H9 (cell line): ENCODE measurements around the gene MREG. TPM values are rescaled to one million over a fixed set of nuclear protein-coding genes. Genes with fewer than 3 reads are reported as not detected.

Experiments used
- DNase-seq: peaks from one replicate; pipeline ENCODE4 v3.0.0-alpha.2; 2017
- H2AFZ ChIP-seq: one replicate; pipeline ENCODE4 v1.6.1; 2013; ENCODE audit warnings: mild to moderate bottlenecking, low read length, control low read depth, moderate library complexity
- H2AK5ac ChIP-seq: 2 replicates; pipeline ENCODE4 v1.6.1; 2013; ENCODE audit warnings: low read length, control low read depth, mixed read lengths; ENCODE audit not compliant: insufficient read length
- H2BK120ac ChIP-seq: one replicate; pipeline ENCODE4 v1.6.1; 2013; ENCODE audit warnings: low read depth, mild to moderate bottlenecking, low read length, control low read depth, inconsistent platforms; ENCODE audit not compliant: poor library complexity, severe bottlenecking
- H2BK12ac ChIP-seq: 2 replicates; pipeline ENCODE4 v1.6.1; 2013; ENCODE audit warnings: low read length, control low read depth, mixed read lengths, low read depth; ENCODE audit not compliant: insufficient read length
- H2BK15ac ChIP-seq: 2 replicates; pipeline ENCODE4 v1.6.1; 2013; ENCODE audit warnings: low read depth, low read length, control low read depth
- H2BK20ac ChIP-seq: one replicate; pipeline ENCODE4 v1.6.1; 2013; ENCODE audit warnings: low read depth, mild to moderate bottlenecking, low read length, control low read depth, inconsistent platforms; ENCODE audit not compliant: poor library complexity, severe bottlenecking
- H2BK5ac ChIP-seq: 2 replicates; pipeline ENCODE4 v1.6.1; 2013; ENCODE audit warnings: low read length, control low read depth, mixed read lengths; ENCODE audit not compliant: insufficient read length
- H3K14ac ChIP-seq: 2 replicates; pipeline ENCODE4 v1.6.1; 2013; ENCODE audit warnings: low read length, control low read depth; ENCODE audit not compliant: insufficient read depth
- H3K18ac ChIP-seq: 2 replicates; pipeline ENCODE4 v1.6.1; 2013; ENCODE audit warnings: low read depth, mild to moderate bottlenecking, mixed read lengths, low read length, control low read depth; ENCODE audit not compliant: insufficient read length
- H3K23ac ChIP-seq: 2 replicates; pipeline ENCODE4 v1.6.1; 2013; ENCODE audit warnings: low read length, control low read depth, mixed read lengths, low read depth; ENCODE audit not compliant: insufficient read length
- H3K23me2 ChIP-seq: 2 replicates; pipeline ENCODE4 v1.6.1; 2013; ENCODE audit warnings: low read depth, mild to moderate bottlenecking, mixed read lengths, low read length, control low read depth; ENCODE audit not compliant: insufficient read length, poor library complexity, severe bottlenecking
- H3K27ac ChIP-seq: 2 replicates; pipeline ENCODE4 v1.5.1; 2013; ENCODE audit warnings: low read length, control low read depth, mixed read lengths, low read depth; ENCODE audit not compliant: insufficient read length
- H3K27me3 ChIP-seq: 2 replicates; pipeline ENCODE4 v1.6.1; 2013; ENCODE audit warnings: low read length, control low read depth, inconsistent platforms; ENCODE audit not compliant: insufficient read depth
- H3K4ac ChIP-seq: 2 replicates; pipeline ENCODE4 v1.6.1; 2013; ENCODE audit warnings: low read depth, mild to moderate bottlenecking, control low read depth, inconsistent platforms, low read length, moderate library complexity
- H3K4me1 ChIP-seq: 2 replicates; pipeline ENCODE4 v1.6.1; 2013; ENCODE audit warnings: low read length, control low read depth, inconsistent platforms; ENCODE audit not compliant: insufficient read depth
- H3K4me2 ChIP-seq: 2 replicates; pipeline ENCODE4 v1.6.1; 2013; ENCODE audit warnings: low read length, control low read depth, mixed read lengths; ENCODE audit not compliant: insufficient read length, insufficient read depth
- H3K56ac ChIP-seq: 2 replicates; pipeline ENCODE4 v1.6.1; 2013; ENCODE audit warnings: low read depth, mild to moderate bottlenecking, mixed read lengths, low read length, control low read depth; ENCODE audit not compliant: insufficient read length
- H3K79me1 ChIP-seq: 2 replicates; pipeline ENCODE4 v1.6.1; 2013; ENCODE audit warnings: low read depth, mild to moderate bottlenecking, moderate library complexity, low read length, control low read depth, inconsistent platforms; ENCODE audit not compliant: insufficient read depth, poor library complexity, severe bottlenecking
- H3K79me2 ChIP-seq: 2 replicates; pipeline ENCODE4 v1.6.1; 2013; ENCODE audit warnings: low read length, control low read depth, inconsistent platforms; ENCODE audit not compliant: insufficient read depth
- H3K9ac ChIP-seq: 2 replicates; pipeline ENCODE4 v1.6.1; 2013; ENCODE audit warnings: low read length, control low read depth, mixed read lengths; ENCODE audit not compliant: insufficient read length; ENCODE audit errors: extremely low read depth
- H3K9me3 ChIP-seq: one replicate; pipeline ENCODE4 v1.6.1; 2013; ENCODE audit warnings: low read depth, low read length, inconsistent platforms; ENCODE audit not compliant: control insufficient read depth
- H3T11ph ChIP-seq: one replicate; pipeline ENCODE4 v1.6.1; 2013; ENCODE audit warnings: mild to moderate bottlenecking, low read length, control low read depth, inconsistent platforms
- H4K20me1 ChIP-seq: one replicate; pipeline ENCODE4 v1.6.1; 2013; ENCODE audit not compliant: control insufficient read depth, insufficient read length, insufficient read depth
- H4K5ac ChIP-seq: 2 replicates; pipeline ENCODE4 v1.6.1; 2013; ENCODE audit warnings: low read depth, mild to moderate bottlenecking, mixed read lengths, low read length, control low read depth; ENCODE audit not compliant: insufficient read length
- H4K8ac ChIP-seq: replicated peaks from 2 replicates; pipeline ENCODE4 v1.6.1; 2013; ENCODE audit warnings: low read length, control low read depth, mixed read lengths, low read depth; ENCODE audit not compliant: insufficient read length
- H4K91ac ChIP-seq: 2 replicates; pipeline ENCODE4 v1.6.1; 2013; ENCODE audit warnings: low read depth, mild to moderate bottlenecking, moderate library complexity, mixed read lengths, low read length, control low read depth; ENCODE audit not compliant: insufficient read length
- H3K27ac Mint-ChIP-seq, 3 experiments: 2 replicates in 2 of 3; 3 replicates in 1 of 3; pipeline ENCODE4 v1.8.0; 2020 to 2021; ENCODE audit warnings: mixed read lengths in 3 of 3, mild to moderate bottlenecking in 1 of 3, moderate library complexity in 1 of 3
- H3K27me3 Mint-ChIP-seq: 2 replicates; pipeline ENCODE4 v1.8.0; 2021; ENCODE audit warnings: low read depth, mild to moderate bottlenecking, moderate library complexity, mixed read lengths
- H3K36me3 Mint-ChIP-seq, 3 experiments: 2 replicates in 2 of 3; 3 replicates in 1 of 3; pipeline ENCODE4 v1.8.0; 2020 to 2021; ENCODE audit warnings: low read depth in 3 of 3, mixed read lengths in 3 of 3; ENCODE audit not compliant: insufficient read depth in 1 of 3
- H3K4me1 Mint-ChIP-seq, 2 experiments: 2 replicates each; pipeline ENCODE4 v1.8.0; 2020; ENCODE audit warnings: mixed read lengths in 2 of 2
- H3K4me3 Mint-ChIP-seq, 2 experiments: 2 replicates in 1 of 2; 3 replicates in 1 of 2; pipeline ENCODE4 v1.8.0; 2020 to 2021; ENCODE audit warnings: mild to moderate bottlenecking in 2 of 2, mixed read lengths in 2 of 2, moderate library complexity in 1 of 2
- H3K9me3 Mint-ChIP-seq, 2 experiments: 2 replicates in 1 of 2; 3 replicates in 1 of 2; pipeline ENCODE4 v1.8.0; 2020; ENCODE audit warnings: mild to moderate bottlenecking in 2 of 2, mixed read lengths in 2 of 2, moderate library complexity in 1 of 2
- CTCF ChIP-seq: fragments of 200-600 bp; sonication (generic); conservative IDR thresholded peaks from 3 replicates; pipeline ENCODE4 v1.8.0; 2021; ENCODE audit warnings: antibody characterized with exemption, mild to moderate bottlenecking
- WGBS: extraction: QIAGEN DNeasy Blood & Tissue Kit; methylation state at CpG from one replicate; pipeline ENCODE4 v1.1.7; 2013; ENCODE audit warnings: missing lambda C conversion rate, low lambda C conversion rate, mixed read lengths; ENCODE audit not compliant: insufficient read length; ENCODE audit errors: extremely low coverage; 5-methylcytosine and 5-hydroxymethylcytosine counted together
- total RNA-seq: library from RNA; stranded (reverse); gene quantifications from 2 replicates; pipeline ENCODE4 v1.2.1, GENCODE V29; 2021

Gene MREG
- total RNA-seq, 1 experiment from 2014 or later, result 21.8 TPM

GRCh38 chr2:216017365-216017764 lies 4.0 kb upstream of the MREG start:
- peaks cover 5 to 12% of the 10 kb centered on the region in 2 experiments for H3K4me1 Mint-ChIP-seq
- Histone ChIP-seq H4K91ac (no peak overlapping the region), H3K4me1 (no peaks in the 10 kb centered on the region), H3K18ac (no peak overlapping the region), H2BK15ac (no peak overlapping the region), H3K27me3 (no peaks in the 10 kb centered on the region), H3K79me1 (no peaks in the 10 kb centered on the region), H4K5ac (no peak overlapping the region), H3K23ac (no peak overlapping the region), H3K27ac (no peak overlapping the region), H2AFZ (no peak overlapping the region), H3K9me3 (no peaks in the 10 kb centered on the region), H2BK12ac (no peak overlapping the region), H3K14ac (no peak overlapping the region), H2BK20ac (no peak overlapping the region), H3K56ac (no peak overlapping the region), H3K79me2 (peaks cover 5% of the 10 kb centered on the region; the same call in 1 of the 2 replicates), H3K9ac (no peak overlapping the region), H2BK5ac (no peak overlapping the region), H4K20me1 (no peaks in the 10 kb centered on the region), H2BK120ac (no peak overlapping the region), H2AK5ac (no peak overlapping the region), H3K4me2 (no peak overlapping the region), H3K4ac (no peak overlapping the region), H4K8ac (no peak overlapping the region), H3K23me2 (peaks cover 4% of the 10 kb centered on the region), H3T11ph (no peak overlapping the region)
- peaks cover 0 to 2% (median 0%) of the 10 kb centered on the region in 3 experiments; a peak in 2 of 7 replicates for H3K36me3 Mint-ChIP-seq
- H3K4me3 Mint-ChIP-seq, result no peak overlapping the region
- no peak for TF ChIP-seq CTCF
- no peak for DNase-seq
- H3K27me3 Mint-ChIP-seq, result no peaks in the 10 kb centered on the region
- no peaks in the 10 kb centered on the region for H3K9me3 Mint-ChIP-seq
- H3K27ac Mint-ChIP-seq, result no peak overlapping the region; a peak in 1 of 7 replicates
- WGBS, result no CpG with 5 or more reads among the region's 4 CpGs
